ENCODE measurements around the gene CCDC149.

The CCDC149 gene

GRCh38 chr4:24912252-24913118, at the start of gene CCDC149:
TSS of gene CCDC149 (minus strand) at chr4:24913042. CDS start at chr4:24912864, 178 bp downstream.
- DNase-seq: no peak

- DNase-seq: no peak
Measured at GRCh38 chr4:24957886-24958285, 45.0 kb upstream of the CCDC149 start.

- no peak for DNase-seq
Measured at GRCh38 chr4:24956763-24957162, 43.9 kb upstream of the CCDC149 start.

GRCh38 chr4:24956091-24956490, 43.2 kb upstream of the CCDC149 start:
- no peak for DNase-seq

- no peak for DNase-seq
Measured at GRCh38 chr4:24952667-24953066, 39.8 kb upstream of the CCDC149 start.

GRCh38 chr4:24949970-24950369, 37.1 kb upstream of the CCDC149 start:
- no peak for DNase-seq

GRCh38 chr4:24937917-24938281, 25.1 kb upstream of the CCDC149 start:
- DNase-seq: no peak

GRCh38 chr4:24937176-24937916, 24.5 kb upstream of the CCDC149 start:
- DNase-seq: no peak

GRCh38 chr4:24935856-24936255, 23.0 kb upstream of the CCDC149 start:
- DNase-seq: no peak

- DNase-seq: no peak
Measured at GRCh38 chr4:24934311-24934710, 21.5 kb upstream of the CCDC149 start.

GRCh38 chr4:24933684-24934275, 20.9 kb upstream of the CCDC149 start:
- DNase-seq: no peak

- DNase-seq: no peak
Measured at GRCh38 chr4:24932515-24933225, 19.8 kb upstream of the CCDC149 start.

- DNase-seq: no peak
Measured at GRCh38 chr4:24930151-24930550, 17.3 kb upstream of the CCDC149 start.

- DNase-seq: no peak
Measured at GRCh38 chr4:24928708-24929107, 15.9 kb upstream of the CCDC149 start.

- DNase-seq: no peak
Measured at GRCh38 chr4:24927049-24927448, 14.2 kb upstream of the CCDC149 start.

GRCh38 chr4:24924309-24924781, 11.5 kb upstream of the CCDC149 start:
- no peak for DNase-seq

GRCh38 chr4:24923550-24923949, 10.7 kb upstream of the CCDC149 start:
- no peak for DNase-seq

GRCh38 chr4:24923002-24923401, 10.2 kb upstream of the CCDC149 start:
- DNase-seq: no peak

- no peak for DNase-seq
Measured at GRCh38 chr4:24922416-24922815, 9.6 kb upstream of the CCDC149 start.

GRCh38 chr4:24921491-24921890, 8.6 kb upstream of the CCDC149 start:
- no peak for DNase-seq

GRCh38 chr4:24920008-24920407, 7.2 kb upstream of the CCDC149 start:
- DNase-seq: no peak

GRCh38 chr4:24917076-24917856, 4.4 kb upstream of the CCDC149 start:
- DNase-seq: no peak

Data from activated CD4-positive, alpha-beta T cell treated with anti-CD3 and anti-CD28 coated beads, Interleukin-2, amount 50 U/mL, for 4 hours (primary cell).